GM23248 (cell line): ENCODE data around the gene CYB5D1.

Experiments
- EZH2 ChIP-seq: fragments of 200-600 bp; sonication (generic); IDR thresholded peaks from 2 replicates; pipeline ENCODE4 v1.6.1; 2018; ENCODE audit warnings: antibody characterized with exemption, mild to moderate bottlenecking; ENCODE audit not compliant: insufficient read depth, poor library complexity, severe bottlenecking
- EZH2phosphoT487 ChIP-seq: fragments of 200-600 bp; sonication (generic); IDR thresholded peaks from 2 replicates; pipeline ENCODE4 v1.6.1; 2018; ENCODE audit warnings: antibody characterized with exemption, moderate library complexity, mild to moderate bottlenecking, low read depth; ENCODE audit not compliant: insufficient read depth

DNA sequence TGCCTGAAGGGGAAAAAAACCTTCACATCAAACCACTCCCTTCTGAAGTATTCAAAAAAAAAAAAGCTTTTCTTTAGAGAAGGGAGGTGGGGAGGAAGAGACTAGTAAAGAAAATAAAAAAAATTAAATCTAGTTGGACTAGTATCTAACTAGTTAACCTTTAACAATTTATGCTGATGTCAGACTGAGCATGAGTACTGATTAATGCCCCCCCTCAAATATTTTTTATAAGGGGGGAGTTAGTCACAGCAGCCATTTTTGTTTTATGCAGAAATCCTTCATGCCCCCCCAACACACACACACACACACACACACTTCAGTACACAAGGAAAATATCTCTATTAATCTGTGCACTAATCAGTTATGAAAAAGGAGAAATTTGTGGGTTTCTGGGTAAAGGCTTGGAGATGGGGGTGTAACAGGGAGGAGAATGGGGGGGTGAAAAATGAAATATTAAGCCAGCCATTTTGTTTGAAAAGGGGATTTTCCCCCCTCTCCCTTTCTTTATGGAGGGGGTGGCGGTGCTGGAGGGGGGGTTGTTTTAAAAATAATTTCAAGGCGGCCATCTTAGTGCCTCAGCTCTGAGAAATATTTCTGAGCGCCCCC is 26.1 kb downstream of the CYB5D1 start:
- TF ChIP-seq EZH2 (no peak), EZH2phosphoT487 (no peak)
